ENCODE data around the gene SYNM. TPM values are rescaled to one million over a fixed set of nuclear protein-coding genes. Genes with fewer than 3 reads are reported as not detected.

The SYNM gene
- total and polyA plus RNA-seq, 2 donors from 2014 or later: 4.5 to 23.2 TPM

DNA sequence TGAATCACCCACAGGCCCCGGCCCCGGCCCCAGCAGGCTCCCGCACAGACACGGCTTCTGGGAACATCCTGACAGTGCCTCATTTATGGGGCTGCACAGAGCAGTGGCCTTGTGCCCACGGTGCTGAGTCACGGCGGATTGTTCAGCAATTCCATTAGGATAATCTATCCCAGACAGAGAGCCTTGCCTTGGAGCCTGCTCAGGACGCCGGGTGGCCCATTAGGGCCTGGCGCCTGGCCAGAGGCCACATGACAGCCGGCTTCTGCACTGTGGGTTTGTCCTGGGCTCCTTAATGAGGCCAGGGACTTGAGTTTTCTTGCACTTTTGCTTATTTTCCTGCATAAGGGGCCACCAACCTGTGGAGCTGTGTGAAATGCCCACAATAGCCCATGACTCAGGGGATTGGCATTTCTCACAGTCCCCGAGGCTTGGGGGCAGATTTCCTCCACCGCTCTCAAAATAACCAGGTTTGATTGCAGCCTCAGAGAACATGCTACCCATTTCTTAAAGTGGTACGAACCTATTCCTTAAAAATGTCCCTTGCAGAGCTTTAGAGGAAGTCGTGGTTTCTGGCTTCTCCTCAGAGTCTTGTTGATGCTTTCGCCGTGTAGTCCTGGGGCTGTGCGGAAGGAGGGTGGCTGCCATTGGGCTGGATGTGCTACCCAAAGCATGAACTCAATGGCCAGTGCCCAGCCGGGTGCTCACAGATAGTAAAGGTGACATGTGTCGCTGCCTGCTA, 19.0 kb downstream of the SYNM start:
- intact Hi-C loops (cut with DNase I): no loop called here
- H3K9me3 ChIP-seq (ENCODE audit: control insufficient read depth in 2 of 3, insufficient read depth in 1 of 3, low read length in 3 of 3): no peaks in the 10 kb centered on the region

GRCh38 chr15:99124641-99125040, 19.8 kb downstream of the SYNM start:
- Histone ChIP-seq H3K9me3 (ENCODE audit: control insufficient read depth in 2 of 3, insufficient read depth in 1 of 3, low read length in 3 of 3) (no peaks in the 10 kb centered on the region), H3K4me3 (ENCODE audit: low read length in 3 of 3) (no peak overlapping the region), H3K36me3 (ENCODE audit: control insufficient read depth in 2 of 3, insufficient read depth in 3 of 3, low read length in 3 of 3) (no peaks in the 10 kb centered on the region), H3K9ac (ENCODE audit: low read length in 3 of 3) (no peak overlapping the region), H3K27ac (ENCODE audit: low read depth in 2 of 2, low read length in 2 of 2) (peak overlapping the region in 1 of 2 donors; percentile 82), H3K27me3 (ENCODE audit: control insufficient read depth, insufficient read depth, low read length) (no peaks in the 10 kb centered on the region), H3K4me1 (ENCODE audit: control insufficient read depth in 2 of 3, insufficient read depth in 2 of 3, low read depth in 1 of 3, low read length in 3 of 3) (peaks cover 3 to 21% (median 6%) of the 10 kb centered on the region in 3 donors)
- FAIRE-seq (no peak), DNase-seq (peak in 1 of 5 donors; percentile 38)
- intact Hi-C loops (cut with DNase I): no loop called here
- TF ChIP-seq, protein P1, sequence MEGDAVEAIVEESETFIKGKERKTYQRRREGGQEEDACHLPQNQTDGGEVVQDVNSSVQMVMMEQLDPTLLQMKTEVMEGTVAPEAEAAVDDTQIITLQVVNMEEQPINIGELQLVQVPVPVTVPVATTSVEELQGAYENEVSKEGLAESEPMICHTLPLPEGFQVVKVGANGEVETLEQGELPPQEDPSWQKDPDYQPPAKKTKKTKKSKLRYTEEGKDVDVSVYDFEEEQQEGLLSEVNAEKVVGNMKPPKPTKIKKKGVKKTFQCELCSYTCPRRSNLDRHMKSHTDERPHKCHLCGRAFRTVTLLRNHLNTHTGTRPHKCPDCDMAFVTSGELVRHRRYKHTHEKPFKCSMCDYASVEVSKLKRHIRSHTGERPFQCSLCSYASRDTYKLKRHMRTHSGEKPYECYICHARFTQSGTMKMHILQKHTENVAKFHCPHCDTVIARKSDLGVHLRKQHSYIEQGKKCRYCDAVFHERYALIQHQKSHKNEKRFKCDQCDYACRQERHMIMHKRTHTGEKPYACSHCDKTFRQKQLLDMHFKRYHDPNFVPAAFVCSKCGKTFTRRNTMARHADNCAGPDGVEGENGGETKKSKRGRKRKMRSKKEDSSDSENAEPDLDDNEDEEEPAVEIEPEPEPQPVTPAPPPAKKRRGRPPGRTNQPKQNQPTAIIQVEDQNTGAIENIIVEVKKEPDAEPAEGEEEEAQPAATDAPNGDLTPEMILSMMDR (IDR thresholded peaks at IDR 0.05; ENCODE audit: borderline replicate concordance, extremely low read depth, insufficient read depth): no peak

More for the DNA sequence above, 19.0 kb downstream of the SYNM start:
- TF ChIP-seq, protein P1 (IDR thresholded peaks at IDR 0.05; ENCODE audit: borderline replicate concordance, extremely low read depth, insufficient read depth): no peak
- Histone ChIP-seq H3K27ac (ENCODE audit: low read depth in 2 of 2, low read length in 2 of 2) (peak overlapping the region; percentile 82), H3K27me3 (ENCODE audit: control insufficient read depth, insufficient read depth, low read length) (no peaks in the 10 kb centered on the region), H3K4me1 (ENCODE audit: control insufficient read depth in 2 of 3, insufficient read depth in 2 of 3, low read depth in 1 of 3, low read length in 3 of 3) (peaks cover 3 to 21% (median 6%) of the 10 kb centered on the region in 3 donors), H3K9ac (ENCODE audit: low read length in 3 of 3) (peak overlapping the region in 1 of 3 donors; percentile 53), H3K4me3 (ENCODE audit: low read length in 3 of 3) (peak overlapping the region in 2 of 3 donors; percentile 30 to 50), H3K36me3 (ENCODE audit: control insufficient read depth in 2 of 3, insufficient read depth in 3 of 3, low read length in 3 of 3) (no peaks in the 10 kb centered on the region)
- DNase-seq (peak; percentile 79 to 95 (median 90)), FAIRE-seq (peak; percentile 6)

DNA sequence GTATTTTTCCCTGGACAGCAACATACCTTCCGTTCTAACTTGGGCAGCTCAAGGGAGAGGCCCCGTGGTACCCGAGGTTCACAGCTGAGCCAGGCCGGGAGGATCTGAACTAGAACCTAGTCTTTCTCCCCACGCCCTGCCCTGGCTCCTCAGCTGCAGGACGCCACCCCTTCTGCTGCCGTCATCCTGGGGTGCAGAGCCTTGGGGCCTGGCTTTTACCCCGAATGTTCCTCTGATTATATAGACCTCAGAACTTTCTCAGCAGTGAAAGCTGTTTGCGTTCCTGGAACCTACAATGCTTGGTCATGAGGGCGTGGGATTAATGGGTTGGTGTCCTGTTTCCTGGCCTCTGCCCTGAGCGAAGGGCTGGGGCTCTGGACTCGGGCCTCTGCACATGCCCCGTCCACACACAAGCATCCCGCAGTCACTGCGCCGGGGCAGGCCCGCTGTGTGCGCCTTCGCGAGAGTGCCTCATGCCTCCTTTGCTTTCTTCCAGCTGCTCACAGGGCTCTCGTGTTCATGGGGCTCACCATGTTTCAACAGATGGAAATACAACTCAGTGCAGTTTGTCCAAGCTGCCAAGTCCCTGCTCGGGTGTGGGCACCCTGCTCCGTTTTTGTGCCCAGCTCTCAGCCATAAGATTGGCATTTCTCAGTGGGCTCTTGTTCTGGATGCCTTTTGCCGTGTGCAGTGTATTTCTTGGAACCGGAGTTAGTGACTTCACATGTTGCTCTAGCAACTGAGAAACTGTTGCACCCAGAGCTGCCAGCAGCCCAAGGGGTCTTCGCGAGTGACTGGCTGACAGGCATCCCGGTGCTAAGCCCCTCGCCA, 20.4 kb downstream of the SYNM start:
- no peak overlapping the region for H3K9ac ChIP-seq (ENCODE audit: low read length in 3 of 3)
- TF ChIP-seq, protein P1 (IDR thresholded peaks at IDR 0.05; ENCODE audit: borderline replicate concordance, extremely low read depth, insufficient read depth): no peak
- FAIRE-seq (no peak), DNase-seq (peak in 4 of 5 donors; percentile 41 to 65 (median 51))
- H3K36me3 ChIP-seq (ENCODE audit: control insufficient read depth in 2 of 3, insufficient read depth in 3 of 3, low read length in 3 of 3): no peaks in the 10 kb centered on the region
- intact Hi-C loops (cut with DNase I): no loop called here
- H3K4me1 ChIP-seq (ENCODE audit: control insufficient read depth in 2 of 3, insufficient read depth in 2 of 3, low read depth in 1 of 3, low read length in 3 of 3): peaks cover 3 to 21% (median 6%) of the 10 kb centered on the region in 3 donors
- no peaks in the 10 kb centered on the region for H3K27me3 ChIP-seq (ENCODE audit: control insufficient read depth, insufficient read depth, low read length)
- no peaks in the 10 kb centered on the region for H3K9me3 ChIP-seq (ENCODE audit: control insufficient read depth in 2 of 3, insufficient read depth in 1 of 3, low read length in 3 of 3)
- no peak overlapping the region for H3K4me3 ChIP-seq (ENCODE audit: low read length in 3 of 3)
- no peak overlapping the region for H3K27ac ChIP-seq (ENCODE audit: low read depth in 2 of 2, low read length in 2 of 2)

All from kidney (tissue), 14 donors.